MM.1S (cell line): ENCODE measurements around the gene SLC6A9.

Source experiments
- CTCF ChIP-seq: fragments of 300-600 bp; sonication (generic); IDR thresholded peaks from 2 replicates; pipeline ENCODE4 v1.5.1; 2016; ENCODE audit warnings: antibody characterized with exemption, low read length, mixed read lengths
- EZH2 ChIP-seq: fragments of 300-600 bp; sonication (generic); optimal IDR thresholded peaks from 2 replicates; pipeline ENCODE3; 2017; ENCODE audit warnings: low read depth, mild to moderate bottlenecking, antibody characterized with exemption, low read length, mixed read lengths
- EZH2phosphoT487 ChIP-seq: fragments of 300-600 bp; sonication (generic); IDR thresholded peaks from 2 replicates; pipeline ENCODE4 v1.6.1; 2018; ENCODE audit warnings: antibody characterized with exemption, low read length

- no peak for TF ChIP-seq CTCF
- TF ChIP-seq EZH2: no peak
- TF ChIP-seq EZH2phosphoT487: no peak
Measured at GRCh38 chr1:44062656-44063179, 31.5 kb upstream of the SLC6A9 start.
